OCI-LY7 (cell line): ENCODE data around the gene TPM4. TPM values are rescaled to one million over a fixed set of nuclear protein-coding genes. Genes with fewer than 3 reads are reported as not detected.

Experiments
- BruUV-seq: library from RNA; stranded (reverse); fragments of 400-500 nt; replicated peaks from 2 replicates; lab custom pipeline; 2021; lab: Mats Ljungman, UMichigan
- CTCF ChIA-PET: fragments of 300-600 bp; sonication (Branson Sonifier 250); formaldehyde crosslinking; loops from one replicate; lab custom pipeline; 2022; ENCODE audit warnings: antibody characterized with exemption; ENCODE audit not compliant: unreplicated experiment; lab: Charles Lee
- POLR2A ChIA-PET: fragments of 300-600 bp; sonication (Branson Sonifier 250); formaldehyde crosslinking; loops from one replicate; lab custom pipeline; 2022; ENCODE audit warnings: antibody characterized with exemption; lab: Charles Lee
- DNase-seq: peaks from one replicate; pipeline ENCODE4 v3.0.0-alpha.2; 2015; ENCODE audit warnings: low spot score
- H2AFZ ChIP-seq: fragments of 200-600 bp; sonication (generic), shearing (Covaris generic); 2 replicates; pipeline ENCODE4 v1.6.1; 2014; ENCODE audit warnings: mild to moderate bottlenecking, antibody characterized with exemption, low read length, moderate library complexity
- H3K27ac ChIP-seq: fragments of 200-600 bp; sonication (generic); 2 replicates; pipeline ENCODE4 v1.5.1; 2014; ENCODE audit warnings: mixed run types, low read depth, mild to moderate bottlenecking, moderate library complexity, low read length, inconsistent platforms; ENCODE audit not compliant: poor library complexity, severe bottlenecking
- H3K36me3 ChIP-seq: fragments of 200-600 bp; sonication (generic); 2 replicates; pipeline ENCODE4 v1.6.1; 2014; ENCODE audit warnings: mild to moderate bottlenecking, antibody characterized with exemption, low read length, moderate library complexity, mixed read lengths; ENCODE audit not compliant: insufficient read depth
- H3K4me1 ChIP-seq: fragments of 200-600 bp; sonication (generic); 2 replicates; pipeline ENCODE4 v1.5.1; 2014; ENCODE audit warnings: mild to moderate bottlenecking, low read length; ENCODE audit not compliant: insufficient read depth, poor library complexity, severe bottlenecking
- H3K4me2 ChIP-seq: fragments of 200-600 bp; sonication (generic); 2 replicates; pipeline ENCODE4 v1.6.1; 2014; ENCODE audit warnings: mild to moderate bottlenecking, low read length
- H3K4me3 ChIP-seq: fragments of 200-600 bp; sonication (generic); 2 replicates; pipeline ENCODE4 v1.5.1; 2014; ENCODE audit warnings: mild to moderate bottlenecking, low read depth, low read length; ENCODE audit not compliant: poor library complexity, severe bottlenecking
- H3K79me2 ChIP-seq: fragments of 200-600 bp; sonication (generic); 2 replicates; pipeline ENCODE4 v1.6.1; 2016; ENCODE audit warnings: low read depth, mild to moderate bottlenecking, low read length, moderate library complexity, mixed read lengths; ENCODE audit not compliant: insufficient read depth
- H3K9me2 ChIP-seq: fragments of 200-600 bp; sonication (generic); 2 replicates; pipeline ENCODE4 v1.6.1; 2016; ENCODE audit warnings: mild to moderate bottlenecking, low read length, mixed read lengths; ENCODE audit not compliant: insufficient read depth
- H3K9me3 ChIP-seq: fragments of 200-600 bp; sonication (generic); 2 replicates; pipeline ENCODE4 v1.6.1; 2014; ENCODE audit warnings: mild to moderate bottlenecking, mixed run types, low read length, mixed read lengths
- H4K20me1 ChIP-seq: fragments of 200-600 bp; sonication (generic); 2 replicates; pipeline ENCODE4 v1.6.1; 2014; ENCODE audit warnings: mild to moderate bottlenecking, antibody characterized with exemption, low read length, moderate library complexity, mixed read lengths; ENCODE audit not compliant: insufficient read depth
- CTCF ChIP-seq: fragments of 200-600 bp; sonication (generic); conservative IDR thresholded peaks from 2 replicates; pipeline ENCODE4 v1.5.1; 2014; ENCODE audit warnings: mild to moderate bottlenecking, antibody characterized with exemption, low read length, moderate library complexity, mixed read lengths
- EZH2phosphoT487 ChIP-seq: fragments of 200-600 bp; sonication (generic); IDR thresholded peaks from 2 replicates; pipeline ENCODE4 v1.6.1; 2018; ENCODE audit warnings: low read depth, borderline replicate concordance, mild to moderate bottlenecking, mixed run types, antibody characterized with exemption, low read length, moderate library complexity, mixed read lengths
- intact Hi-C: fragments of 100-400 bp; cut with micrococcal nuclease; formaldehyde crosslinking; loops from one replicate; pipeline ENCODE4 v1.10.0; 2022; ENCODE audit not compliant: unreplicated experiment
- total RNA-seq, 2 experiments: library from RNA; depleted of rRNA in 1 of 2; stranded (reverse); fragments of >200 nt in 1 of 2; shearing (Covaris generic) in 1 of 2; gene quantifications; 2 replicates each; pipeline ENCODE4 v1.2.3, GENCODE V29; 2014 to 2022

Gene TPM4
- total RNA-seq, 2 experiments from 2014 or later, result 98.1 to 111 TPM

- no peak for DNase-seq
- H3K79me2 ChIP-seq, result no peaks in the 10 kb centered on the region
- no peaks in the 10 kb centered on the region for H3K36me3 ChIP-seq
- H3K9me3 ChIP-seq, result no peaks in the 10 kb centered on the region
- H4K20me1 ChIP-seq, result no peaks in the 10 kb centered on the region
- H2AFZ ChIP-seq, result no peak overlapping the region
- no peaks in the 10 kb centered on the region for H3K4me1 ChIP-seq
- H3K27ac ChIP-seq, result no peak overlapping the region
- H3K4me3 ChIP-seq, result no peak overlapping the region
- POLR2A ChIA-PET, result no interaction called here
- no peaks in the 10 kb centered on the region for H3K9me2 ChIP-seq
- CTCF ChIA-PET, result no interaction called here
- BruUV-seq, result no TSS peak
- intact Hi-C loops, result no loop called here
- no peak overlapping the region for H3K4me2 ChIP-seq
- TF ChIP-seq EZH2phosphoT487 (no peak), CTCF (no peak)
These were observed 31.1 kb upstream of the TPM4 start for GRCh38 chr19:16045171-16045570.

GRCh38 chr19:16045893-16046292, 30.4 kb upstream of the TPM4 start:
- Histone ChIP-seq H4K20me1 (no peaks in the 10 kb centered on the region), H3K9me3 (no peaks in the 10 kb centered on the region), H3K4me2 (no peak overlapping the region), H3K4me3 (no peak overlapping the region), H3K4me1 (no peaks in the 10 kb centered on the region), H3K9me2 (no peaks in the 10 kb centered on the region), H3K79me2 (no peaks in the 10 kb centered on the region), H2AFZ (no peak overlapping the region), H3K36me3 (no peaks in the 10 kb centered on the region), H3K27ac (no peak overlapping the region)
- TF ChIP-seq CTCF (no peak), EZH2phosphoT487 (no peak)
- no peak for DNase-seq
- ChIA-PET POLR2A (no interaction called here), CTCF (no interaction called here)
- intact Hi-C loops, result no loop called here
- no TSS peak for BruUV-seq

DNA sequence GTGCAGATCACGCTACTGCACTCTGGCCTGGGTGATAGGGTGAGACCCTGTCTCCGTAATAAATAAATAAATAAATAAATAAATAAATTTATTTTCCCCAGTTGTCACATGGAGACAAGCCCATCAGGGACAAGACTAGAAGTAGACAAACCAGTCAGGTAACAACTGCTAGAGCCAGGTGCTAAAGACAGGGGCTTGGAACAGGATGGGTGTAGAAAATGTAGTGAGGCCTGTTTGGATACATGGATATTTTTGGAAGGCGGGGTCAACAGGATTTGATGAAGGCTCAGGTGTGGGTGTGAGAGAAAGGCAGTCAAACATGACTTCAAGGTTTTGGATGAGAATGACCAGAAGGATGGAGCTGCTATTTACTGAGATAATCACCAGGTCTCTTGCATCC, 27.7 kb upstream of the TPM4 start:
- H3K36me3 ChIP-seq, result no peaks in the 10 kb centered on the region
- no peak overlapping the region for H3K4me2 ChIP-seq
- TF ChIP-seq EZH2phosphoT487 (no peak), CTCF (no peak)
- BruUV-seq, result no TSS peak
- ChIA-PET CTCF (no interaction called here), POLR2A (interaction anchor here (0.6 kb wide), 1 partner anchor 581 kb away, joined by 4 read pairs; no protein-coding TSS in a partner anchor)
- DNase-seq, result no peak
- H2AFZ ChIP-seq, result no peak overlapping the region
- no peaks in the 10 kb centered on the region for H3K9me3 ChIP-seq
- H3K4me3 ChIP-seq, result no peak overlapping the region
- intact Hi-C loops, result no loop called here
- no peaks in the 10 kb centered on the region for H3K4me1 ChIP-seq
- no peaks in the 10 kb centered on the region for H4K20me1 ChIP-seq
- H3K9me2 ChIP-seq, result no peaks in the 10 kb centered on the region
- no peak overlapping the region for H3K27ac ChIP-seq
- no peaks in the 10 kb centered on the region for H3K79me2 ChIP-seq
